Loucy (cell line): Measurements from ENCODE around the gene OXER1.

Experiments used
- H2AFZ ChIP-seq: fragments of 200-600 bp; sonication (generic); 2 replicates; pipeline ENCODE4 v1.6.0; 2016; ENCODE audit warnings: antibody characterized with exemption, mild to moderate bottlenecking, low read length, moderate library complexity
- H3F3A ChIP-seq: fragments of 200-600 bp; 2 replicates; pipeline ENCODE4 v1.6.0; 2016; ENCODE audit warnings: antibody characterized with exemption, low read depth, mild to moderate bottlenecking
- H3K27me3 ChIP-seq: fragments of 200-600 bp; sonication (generic); 2 replicates; pipeline ENCODE4 v1.6.1; 2014; ENCODE audit warnings: low read length, mild to moderate bottlenecking; ENCODE audit not compliant: insufficient read depth, poor library complexity, severe bottlenecking
- H3K36me3 ChIP-seq: fragments of 200-600 bp; sonication (generic); 2 replicates; pipeline ENCODE4 v1.6.1; 2016; ENCODE audit warnings: low read length; ENCODE audit not compliant: insufficient read depth
- H3K4me1 ChIP-seq: fragments of 200-600 bp; sonication (generic); 2 replicates; pipeline ENCODE4 v1.5.1; 2014; ENCODE audit warnings: low read length, mild to moderate bottlenecking; ENCODE audit not compliant: insufficient read depth, poor library complexity, severe bottlenecking
- H3K4me2 ChIP-seq: fragments of 200-600 bp; sonication (generic); 2 replicates; pipeline ENCODE4 v1.6.0; 2014; ENCODE audit warnings: antibody characterized with exemption, low read length, low read depth, mild to moderate bottlenecking; ENCODE audit not compliant: poor library complexity, severe bottlenecking
- H3K4me3 ChIP-seq: fragments of 200-600 bp; sonication (generic); 2 replicates; pipeline ENCODE4 v1.5.1; 2014; ENCODE audit warnings: low read length, mild to moderate bottlenecking, mixed read lengths; ENCODE audit not compliant: poor library complexity, severe bottlenecking
- H3K79me2 ChIP-seq: fragments of 200-600 bp; sonication (generic); 2 replicates; pipeline ENCODE4 v1.6.1; 2014; ENCODE audit warnings: low read length; ENCODE audit not compliant: insufficient read depth
- H3K9ac ChIP-seq: fragments of 200-600 bp; sonication (generic); 2 replicates; pipeline ENCODE4 v1.6.0; 2014; ENCODE audit warnings: mild to moderate bottlenecking, low read depth, low read length, moderate library complexity; ENCODE audit not compliant: poor library complexity, severe bottlenecking
- H3K9me2 ChIP-seq: fragments of 200-600 bp; sonication (generic); replicated peaks from 2 replicates; pipeline ENCODE4 v1.6.1; 2016; ENCODE audit warnings: low read depth, low read length, mixed read lengths
- H3K9me3 ChIP-seq: fragments of 200-600 bp; sonication (generic); 2 replicates; pipeline ENCODE4 v1.6.1; 2014; ENCODE audit warnings: mild to moderate bottlenecking, antibody characterized with exemption, low read length, low read depth; ENCODE audit not compliant: insufficient read depth
- H4K20me1 ChIP-seq: fragments of 200-600 bp; sonication (generic); 2 replicates; pipeline ENCODE4 v1.6.0; 2014; ENCODE audit warnings: antibody characterized with exemption, low read length, mild to moderate bottlenecking; ENCODE audit not compliant: insufficient read depth, poor library complexity, severe bottlenecking
- CTCF ChIP-seq: fragments of 200-600 bp; sonication (generic); conservative IDR thresholded peaks from 2 replicates; pipeline ENCODE4 v1.5.1; 2014; ENCODE audit warnings: mild to moderate bottlenecking, antibody characterized with exemption, low read length
- EZH2phosphoT487 ChIP-seq: fragments of 200-600 bp; IDR thresholded peaks from 2 replicates; pipeline ENCODE4 v1.6.1; 2018; ENCODE audit warnings: antibody characterized with exemption, mild to moderate bottlenecking, moderate library complexity, borderline replicate concordance

OXER1 gene

GRCh38 chr2:42762155-42762554 is 1.8 kb downstream of the OXER1 start:
- no peaks in the 10 kb centered on the region for H4K20me1 ChIP-seq
- peaks cover 1% of the 10 kb centered on the region for H3K4me1 ChIP-seq
- H3F3A ChIP-seq = no peaks in the 10 kb centered on the region
- H3K4me2 ChIP-seq = no peak overlapping the region
- no peaks in the 10 kb centered on the region for H3K9me2 ChIP-seq
- H3K79me2 ChIP-seq = no peaks in the 10 kb centered on the region
- TF ChIP-seq CTCF = no peak
- no peak for TF ChIP-seq EZH2phosphoT487
- H3K36me3 ChIP-seq = no peaks in the 10 kb centered on the region
- H3K27me3 ChIP-seq = no peaks in the 10 kb centered on the region
- no peaks in the 10 kb centered on the region for H3K9me3 ChIP-seq
- H3K9ac ChIP-seq = no peak overlapping the region
- H3K4me3 ChIP-seq = no peak overlapping the region
- H2AFZ ChIP-seq = no peak overlapping the region

GRCh38 chr2:42761554-42761953 is 2.4 kb downstream of the OXER1 start:
- H3K4me3 ChIP-seq = no peak overlapping the region

GRCh38 chr2:42758751-42759150 is 5.2 kb downstream of the OXER1 start:
- H4K20me1 ChIP-seq = no peaks in the 10 kb centered on the region
- no peaks in the 10 kb centered on the region for H3F3A ChIP-seq
- no peak overlapping the region for H3K4me3 ChIP-seq
- no peak overlapping the region for H2AFZ ChIP-seq
- H3K4me2 ChIP-seq = no peak overlapping the region
- no peaks in the 10 kb centered on the region; the same call in 1 of the 2 replicates for H3K36me3 ChIP-seq
- no peaks in the 10 kb centered on the region for H3K79me2 ChIP-seq
- H3K27me3 ChIP-seq = no peaks in the 10 kb centered on the region
- peaks cover 4% of the 10 kb centered on the region for H3K4me1 ChIP-seq
- no peak overlapping the region for H3K9ac ChIP-seq
- H3K9me2 ChIP-seq = no peaks in the 10 kb centered on the region
- H3K9me3 ChIP-seq = no peaks in the 10 kb centered on the region
- TF ChIP-seq EZH2phosphoT487 = no peak
- no peak for TF ChIP-seq CTCF

More at GRCh38 chr2:42761554-42761953, 2.4 kb downstream of the OXER1 start:
- Histone ChIP-seq H4K20me1 (no peaks in the 10 kb centered on the region), H3K4me1 (peaks cover 4% of the 10 kb centered on the region), H3K9me2 (no peaks in the 10 kb centered on the region), H3K27me3 (no peaks in the 10 kb centered on the region), H3K4me2 (no peak overlapping the region), H3K9ac (no peak overlapping the region), H3K9me3 (no peaks in the 10 kb centered on the region), H2AFZ (no peak overlapping the region), H3K79me2 (no peaks in the 10 kb centered on the region), H3F3A (no peaks in the 10 kb centered on the region), H3K36me3 (no peaks in the 10 kb centered on the region)
- TF ChIP-seq EZH2phosphoT487 = no peak
- no peak for TF ChIP-seq CTCF
